ENCODE data around the gene C6orf47. TPM values are rescaled to one million over a fixed set of nuclear protein-coding genes. Genes with fewer than 3 reads are reported as not detected.

Gene C6orf47
- total RNA-seq, 2 experiments from 2014 or later = 10.1 to 11.7 TPM

GRCh38 chr6:31700740-31701401, 40.3 kb upstream of the C6orf47 start:
- ATAC-seq (no peak), DNase-seq (no peak)
- H3K36me3 Mint-ChIP-seq (ENCODE audit: low read depth) = peaks cover 15% of the 10 kb centered on the region
- POLR2A ChIA-PET = interaction anchor here (0.5 kb wide), 1 partner anchor 273 kb away, joined by 5 read pairs; no protein-coding TSS in a partner anchor
- H3K4me3 Mint-ChIP-seq = peak overlapping the region; percentile 99
- no peaks in the 10 kb centered on the region for H3K27me3 Mint-ChIP-seq
- CTCF ChIA-PET = interaction anchor here (0.8 to 2.1 kb wide), 2 partner anchors 10 to 102 kb away, joined by 5 to 6 read pairs; no protein-coding TSS in a partner anchor
- intact Hi-C loops (cut with DNase I, micrococcal nuclease) = no loop called here
- peak overlapping the region; percentile 53 for H3K27ac Mint-ChIP-seq
- H3K4me1 Mint-ChIP-seq = peaks cover 33% of the 10 kb centered on the region
- no peaks in the 10 kb centered on the region for H3K9me3 Mint-ChIP-seq (ENCODE audit: low read depth)

DNA sequence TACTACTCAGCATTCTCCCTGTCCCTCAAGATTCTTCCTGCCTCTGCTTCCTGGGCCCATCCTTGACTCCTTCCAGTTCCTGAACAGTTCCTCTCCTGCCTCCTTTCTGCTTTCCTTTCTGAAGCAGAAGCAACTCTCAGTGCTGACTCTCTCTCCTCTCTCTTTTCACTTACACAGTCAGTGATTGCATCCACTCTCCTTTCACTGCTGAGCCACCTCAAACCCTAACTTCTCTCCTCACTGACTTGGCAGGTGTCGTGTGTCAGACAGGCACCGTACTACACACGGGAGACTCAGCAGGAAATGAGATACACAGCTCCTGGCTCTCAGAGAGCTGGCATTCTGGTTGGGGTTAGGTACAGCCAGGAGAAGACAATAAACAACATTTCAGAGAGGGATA, 37.0 kb upstream of the C6orf47 start:
- Mint-ChIP-seq H3K27ac (peak overlapping the region; percentile 80), H3K4me3 (no peak overlapping the region), H3K9me3 (ENCODE audit: low read depth) (no peaks in the 10 kb centered on the region), H3K4me1 (peaks cover 30% of the 10 kb centered on the region), H3K27me3 (no peaks in the 10 kb centered on the region), H3K36me3 (ENCODE audit: low read depth) (peaks cover 25% of the 10 kb centered on the region)
- intact Hi-C loops (cut with DNase I, micrococcal nuclease) = no loop called here
- DNase-seq (peak; percentile 34), ATAC-seq (peak; percentile 70)
- CTCF ChIA-PET = interaction anchor here (0.7 to 1.3 kb wide), 3 partner anchors 33 to 134 kb away, joined by 3 read pairs; no protein-coding TSS in a partner anchor
- POLR2A ChIA-PET = no interaction called here

GRCh38 chr6:31693535-31693934, 33.0 kb upstream of the C6orf47 start:
- H3K4me3 Mint-ChIP-seq = no peak overlapping the region
- POLR2A ChIA-PET = interaction anchor here (0.7 kb wide), 1 partner anchor 67 kb away, joined by 4 read pairs; no protein-coding TSS in a partner anchor
- H3K27me3 Mint-ChIP-seq = no peaks in the 10 kb centered on the region
- H3K36me3 Mint-ChIP-seq (ENCODE audit: low read depth) = peaks cover 26% of the 10 kb centered on the region
- ATAC-seq (no peak), DNase-seq (no peak)
- H3K27ac Mint-ChIP-seq = no peak overlapping the region
- intact Hi-C loops (cut with DNase I, micrococcal nuclease) = no loop called here
- CTCF ChIA-PET = interaction anchor here (1.0 kb wide), 1 partner anchor 76 kb away, joined by 3 read pairs; no protein-coding TSS in a partner anchor
- H3K9me3 Mint-ChIP-seq (ENCODE audit: low read depth) = no peaks in the 10 kb centered on the region
- H3K4me1 Mint-ChIP-seq = peaks cover 17% of the 10 kb centered on the region

- CTCF ChIA-PET = interaction anchor here (1.1 kb wide), 1 partner anchor 77 kb away, joined by 3 read pairs; no protein-coding TSS in a partner anchor
- no peak overlapping the region for H3K4me3 Mint-ChIP-seq
- no peak for ATAC-seq
- H3K27me3 Mint-ChIP-seq = no peaks in the 10 kb centered on the region
- DNase-seq = no peak
- peaks cover 25% of the 10 kb centered on the region for H3K36me3 Mint-ChIP-seq (ENCODE audit: low read depth)
- no peak overlapping the region for H3K27ac Mint-ChIP-seq
- POLR2A ChIA-PET = no interaction called here
- H3K9me3 Mint-ChIP-seq (ENCODE audit: low read depth) = no peaks in the 10 kb centered on the region
- peaks cover 15% of the 10 kb centered on the region for H3K4me1 Mint-ChIP-seq
- intact Hi-C loops (cut with DNase I, micrococcal nuclease) = no loop called here
Measured at GRCh38 chr6:31692886-31693285, 32.3 kb upstream of the C6orf47 start.

DNA sequence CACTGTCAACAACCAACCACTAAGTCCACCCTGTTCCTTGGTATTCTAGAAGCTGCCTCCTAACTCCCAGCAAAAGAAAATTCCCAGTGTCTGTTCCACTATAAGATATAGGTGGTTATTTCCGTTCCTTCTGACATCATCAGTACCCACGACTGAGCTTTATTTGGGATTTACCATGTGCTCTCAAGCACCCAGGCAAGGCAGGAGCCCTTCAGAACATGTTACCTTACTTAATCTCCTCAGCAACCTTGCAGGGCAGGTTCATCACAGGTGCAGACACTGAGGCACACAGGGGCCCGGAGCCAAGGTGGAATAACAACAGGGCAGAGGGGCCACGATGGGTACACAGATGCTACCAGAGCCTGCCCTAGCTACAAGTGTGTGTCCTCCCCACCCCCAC, 31.8 kb upstream of the C6orf47 start:
- ATAC-seq (no peak), DNase-seq (no peak)
- no peaks in the 10 kb centered on the region for H3K27me3 Mint-ChIP-seq
- ChIA-PET CTCF (interaction anchor here (1.1 to 1.2 kb wide), 2 partner anchors 78 to 138 kb away, joined by 3 read pairs; no protein-coding TSS in a partner anchor), POLR2A (no interaction called here)
- H3K4me3 Mint-ChIP-seq = no peak overlapping the region
- H3K36me3 Mint-ChIP-seq (ENCODE audit: low read depth) = peaks cover 26% of the 10 kb centered on the region
- H3K4me1 Mint-ChIP-seq = peaks cover 9% of the 10 kb centered on the region
- intact Hi-C loops (cut with DNase I, micrococcal nuclease) = no loop called here
- no peak overlapping the region for H3K27ac Mint-ChIP-seq
- no peaks in the 10 kb centered on the region for H3K9me3 Mint-ChIP-seq (ENCODE audit: low read depth)

- intact Hi-C loops (cut with DNase I, micrococcal nuclease) = no loop called here
- ChIA-PET POLR2A (no interaction called here), CTCF (interaction anchor here (1.1 to 1.7 kb wide), 4 partner anchors 9 to 138 kb away, joined by 3 to 6 read pairs (median 4); no protein-coding TSS in a partner anchor)
- Mint-ChIP-seq H3K9me3 (ENCODE audit: low read depth) (no peaks in the 10 kb centered on the region), H3K4me3 (no peak overlapping the region), H3K27ac (no peak overlapping the region), H3K27me3 (no peaks in the 10 kb centered on the region), H3K36me3 (ENCODE audit: low read depth) (peaks cover 25% of the 10 kb centered on the region), H3K4me1 (peaks cover 7% of the 10 kb centered on the region)
- DNase-seq = no peak
- ATAC-seq = no peak
Measured at GRCh38 chr6:31691564-31692108, 31.1 kb upstream of the C6orf47 start.

DNA sequence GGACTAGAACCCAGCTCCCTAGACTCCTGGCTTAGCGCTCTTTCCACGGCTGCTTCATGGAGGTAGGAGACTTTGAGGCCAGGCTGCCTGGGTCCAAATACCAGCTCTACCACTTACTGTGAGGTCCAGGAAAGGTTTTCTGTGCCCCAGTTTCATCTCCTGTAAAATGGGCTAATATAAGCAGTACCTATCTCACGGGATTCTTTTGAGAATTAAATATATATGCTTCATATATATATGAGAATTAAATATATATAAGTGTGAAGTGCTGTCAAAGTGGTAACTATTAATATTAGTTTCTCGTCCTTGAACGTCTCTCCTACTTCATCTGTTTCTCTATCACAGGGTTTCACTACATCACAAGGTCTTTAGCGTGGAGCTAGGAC, 30.5 kb upstream of the C6orf47 start:
- Mint-ChIP-seq H3K27me3 (no peaks in the 10 kb centered on the region), H3K4me1 (peaks cover 7% of the 10 kb centered on the region), H3K4me3 (no peak overlapping the region), H3K36me3 (ENCODE audit: low read depth) (peaks cover 25% of the 10 kb centered on the region), H3K27ac (no peak overlapping the region), H3K9me3 (ENCODE audit: low read depth) (no peaks in the 10 kb centered on the region)
- no peak for ATAC-seq
- ChIA-PET POLR2A (no interaction called here), CTCF (interaction anchor here (0.6 to 1.7 kb wide), 10 partner anchors 9 to 200 kb away, joined by 3 to 6 read pairs (median 4); partner anchors contain the start of genes LSM2, LY6G5B and TNF)
- intact Hi-C loops (cut with DNase I, micrococcal nuclease) = no loop called here
- no peak for DNase-seq

- CTCF ChIA-PET = interaction anchor here (0.6 to 1.7 kb wide), 14 partner anchors 10 to 248 kb away, joined by 3 to 6 read pairs (median 4); partner anchors contain the start of genes LSM2, LY6G5B and TNF
- intact Hi-C loops (cut with DNase I, micrococcal nuclease) = no loop called here
- Mint-ChIP-seq H3K9me3 (ENCODE audit: low read depth) (no peaks in the 10 kb centered on the region), H3K27ac (peak overlapping the region; percentile 69), H3K27me3 (no peaks in the 10 kb centered on the region), H3K4me3 (no peak overlapping the region), H3K4me1 (peaks cover 7% of the 10 kb centered on the region), H3K36me3 (ENCODE audit: low read depth) (peaks cover 24% of the 10 kb centered on the region)
- no peak for DNase-seq
- no peak for ATAC-seq
- POLR2A ChIA-PET = no interaction called here
Measured at GRCh38 chr6:31690231-31691077, 29.9 kb upstream of the C6orf47 start.

DNA sequence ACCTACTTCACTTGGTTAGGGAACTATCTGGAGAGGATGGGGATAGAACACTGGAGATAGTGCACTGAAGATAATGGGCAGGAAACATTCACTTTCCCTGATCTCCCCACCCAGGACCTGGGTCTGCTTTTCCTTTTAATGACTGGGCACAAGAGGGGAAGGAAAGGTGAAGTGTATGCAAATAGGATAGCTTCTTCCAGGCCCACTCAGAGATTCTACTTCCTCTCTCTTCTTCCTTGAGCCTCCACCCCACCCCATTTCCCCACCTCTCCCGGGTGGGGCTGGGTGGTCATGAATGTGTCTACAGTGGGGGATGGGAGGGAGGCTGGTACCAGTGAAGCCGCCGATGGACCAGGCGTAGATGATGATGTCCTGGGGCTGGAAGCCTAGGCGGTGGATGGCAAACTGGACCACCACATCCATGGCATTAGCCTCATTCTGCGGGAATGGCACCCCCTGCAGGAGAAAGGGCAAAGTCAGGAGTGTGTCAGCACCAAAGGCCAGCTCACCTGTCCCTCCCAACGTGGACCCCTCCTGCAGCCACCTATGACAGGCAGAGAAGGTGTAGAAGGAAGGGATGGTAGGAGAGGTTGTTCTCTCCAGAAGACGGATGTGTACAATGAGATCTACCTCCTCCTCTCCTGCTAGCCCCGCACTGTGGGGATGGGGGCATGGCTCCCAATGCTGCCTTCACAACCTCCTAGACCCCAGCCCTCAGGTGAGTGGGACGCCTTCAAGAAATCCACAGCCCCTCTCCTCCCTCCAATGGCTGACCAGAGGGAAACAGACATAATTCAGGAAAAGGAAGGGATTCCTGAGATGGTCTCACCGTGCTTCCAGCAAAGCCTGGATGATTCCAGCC, 28.9 kb upstream of the C6orf47 start:
- Mint-ChIP-seq H3K27ac (no peak overlapping the region), H3K9me3 (ENCODE audit: low read depth) (no peaks in the 10 kb centered on the region), H3K4me1 (peaks cover 7% of the 10 kb centered on the region), H3K4me3 (no peak overlapping the region), H3K27me3 (no peaks in the 10 kb centered on the region), H3K36me3 (ENCODE audit: low read depth) (peaks cover 24% of the 10 kb centered on the region)
- intact Hi-C loops (cut with DNase I, micrococcal nuclease) = loop anchor here in 1 of 2 experiments (10.0 kb wide), 1 partner anchor 265 kb away; the partner anchor contains the start of genes NELFE and SKIC2
- ChIA-PET CTCF (interaction anchor here (0.7 to 1.6 kb wide), 6 partner anchors 11 to 173 kb away, joined by 3 to 6 read pairs (median 4); no protein-coding TSS in a partner anchor), POLR2A (no interaction called here)
- ATAC-seq (no peak), DNase-seq (peak; percentile 35)

- CTCF ChIA-PET = no interaction called here
- DNase-seq (no peak), ATAC-seq (no peak)
- Mint-ChIP-seq H3K9me3 (ENCODE audit: low read depth) (no peaks in the 10 kb centered on the region), H3K4me3 (no peak overlapping the region), H3K36me3 (ENCODE audit: low read depth) (peaks cover 17% of the 10 kb centered on the region), H3K4me1 (peaks cover 7% of the 10 kb centered on the region), H3K27me3 (no peaks in the 10 kb centered on the region), H3K27ac (no peak overlapping the region)
- POLR2A ChIA-PET = no interaction called here
- intact Hi-C loops (cut with DNase I, micrococcal nuclease) = loop anchor here in 1 of 2 experiments (10.0 kb wide), 1 partner anchor 267 kb away; the partner anchor contains the start of genes NELFE and SKIC2
Measured at GRCh38 chr6:31687860-31688693, 27.5 kb upstream of the C6orf47 start.
